Measurements from ENCODE around the gene ANKRD63. TPM values are rescaled to one million over a fixed set of nuclear protein-coding genes. Genes with fewer than 3 reads are reported as not detected.

The ANKRD63 gene
- polyA plus RNA-seq, 1 of the 3 experiments (the other 2 are of a cell fraction): not detected

DNA sequence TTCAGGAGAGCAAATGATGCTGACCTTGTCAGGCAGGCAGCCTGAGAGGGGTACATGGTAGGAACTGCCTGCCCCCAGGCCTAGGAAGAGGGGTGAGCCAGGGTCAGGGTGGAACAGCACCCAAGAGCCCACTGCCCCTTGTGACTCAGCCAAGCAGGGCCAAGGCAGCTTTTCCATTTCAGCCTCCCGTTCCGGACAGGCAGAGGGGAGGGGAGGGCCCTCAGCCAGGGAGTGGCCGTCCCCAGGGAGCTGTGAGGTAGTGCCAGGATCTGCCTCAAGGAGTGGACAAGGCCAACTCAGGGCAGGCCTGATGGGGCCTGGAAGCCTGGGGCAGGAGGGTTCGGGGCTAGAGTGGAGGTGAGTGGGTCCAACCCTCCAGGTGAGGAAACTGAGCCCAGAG, 5.1 kb upstream of the ANKRD63 start (continued):
- TF ChIP-seq, protein P1, sequence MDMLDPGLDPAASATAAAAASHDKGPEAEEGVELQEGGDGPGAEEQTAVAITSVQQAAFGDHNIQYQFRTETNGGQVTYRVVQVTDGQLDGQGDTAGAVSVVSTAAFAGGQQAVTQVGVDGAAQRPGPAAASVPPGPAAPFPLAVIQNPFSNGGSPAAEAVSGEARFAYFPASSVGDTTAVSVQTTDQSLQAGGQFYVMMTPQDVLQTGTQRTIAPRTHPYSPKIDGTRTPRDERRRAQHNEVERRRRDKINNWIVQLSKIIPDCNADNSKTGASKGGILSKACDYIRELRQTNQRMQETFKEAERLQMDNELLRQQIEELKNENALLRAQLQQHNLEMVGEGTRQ (IDR thresholded peaks at IDR 0.05; ENCODE audit: borderline replicate concordance, low read depth, low read length): no peak
- TF ChIP-seq TCF12 (IDR thresholded peaks at IDR 0.05): no peak
- TF ChIP-seq ELF1 (IDR thresholded peaks at IDR 0.05): no peak
- no peak for TF ChIP-seq JUND (IDR thresholded peaks at IDR 0.05)
- TF ChIP-seq EP300 (IDR thresholded peaks at IDR 0.05; ENCODE audit: borderline replicate concordance in 1 of 2, low read depth in 1 of 2, low read length in 1 of 2): no peak
- no peak for TF ChIP-seq FOXJ3 (CRISPR knock-in tag; IDR thresholded peaks at IDR 0.05)
- no peak for TF ChIP-seq MXI1 (IDR thresholded peaks at IDR 0.05; ENCODE audit: low read depth, low read length)

DNA sequence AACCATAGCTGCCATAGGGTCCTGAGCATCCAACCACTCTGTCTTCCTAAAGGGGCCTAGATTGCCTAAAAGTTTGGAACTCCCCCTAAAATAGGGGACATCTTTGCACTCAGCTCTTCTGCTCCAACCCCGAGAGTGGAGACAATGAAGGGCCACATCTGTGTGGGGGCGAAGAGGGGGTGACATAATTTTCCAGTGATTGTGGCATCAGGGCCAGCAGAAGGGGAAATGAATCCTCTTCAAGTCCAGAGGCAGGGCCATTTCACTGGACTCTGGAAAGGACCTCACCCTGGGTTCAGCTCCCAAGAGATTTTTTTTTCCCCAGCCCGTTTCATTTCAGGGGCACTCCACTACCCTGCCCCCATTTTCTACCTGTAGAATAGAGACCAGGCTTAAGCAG, 4.6 kb upstream of the ANKRD63 start:
- DNase-seq: no peak
- peaks cover 7% of the 10 kb centered on the region for H3F3A ChIP-seq (replicated peaks; ENCODE audit: insufficient read depth)
- TF ChIP-seq, protein P2, sequence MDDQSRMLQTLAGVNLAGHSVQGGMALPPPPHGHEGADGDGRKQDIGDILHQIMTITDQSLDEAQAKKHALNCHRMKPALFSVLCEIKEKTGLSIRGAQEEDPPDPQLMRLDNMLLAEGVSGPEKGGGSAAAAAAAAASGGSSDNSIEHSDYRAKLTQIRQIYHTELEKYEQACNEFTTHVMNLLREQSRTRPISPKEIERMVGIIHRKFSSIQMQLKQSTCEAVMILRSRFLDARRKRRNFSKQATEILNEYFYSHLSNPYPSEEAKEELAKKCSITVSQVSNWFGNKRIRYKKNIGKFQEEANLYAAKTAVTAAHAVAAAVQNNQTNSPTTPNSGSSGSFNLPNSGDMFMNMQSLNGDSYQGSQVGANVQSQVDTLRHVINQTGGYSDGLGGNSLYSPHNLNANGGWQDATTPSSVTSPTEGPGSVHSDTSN (IDR thresholded peaks at IDR 0.05): no peak
- TF ChIP-seq FOXM1 (IDR thresholded peaks at IDR 0.05; ENCODE audit: low read depth) (no peak), NFIC (IDR thresholded peaks at IDR 0.05; ENCODE audit: borderline replicate concordance) (no peak), YY1 (IDR thresholded peaks at IDR 0.05; ENCODE audit: low read depth) (no peak)
- TF ChIP-seq, protein P3, sequence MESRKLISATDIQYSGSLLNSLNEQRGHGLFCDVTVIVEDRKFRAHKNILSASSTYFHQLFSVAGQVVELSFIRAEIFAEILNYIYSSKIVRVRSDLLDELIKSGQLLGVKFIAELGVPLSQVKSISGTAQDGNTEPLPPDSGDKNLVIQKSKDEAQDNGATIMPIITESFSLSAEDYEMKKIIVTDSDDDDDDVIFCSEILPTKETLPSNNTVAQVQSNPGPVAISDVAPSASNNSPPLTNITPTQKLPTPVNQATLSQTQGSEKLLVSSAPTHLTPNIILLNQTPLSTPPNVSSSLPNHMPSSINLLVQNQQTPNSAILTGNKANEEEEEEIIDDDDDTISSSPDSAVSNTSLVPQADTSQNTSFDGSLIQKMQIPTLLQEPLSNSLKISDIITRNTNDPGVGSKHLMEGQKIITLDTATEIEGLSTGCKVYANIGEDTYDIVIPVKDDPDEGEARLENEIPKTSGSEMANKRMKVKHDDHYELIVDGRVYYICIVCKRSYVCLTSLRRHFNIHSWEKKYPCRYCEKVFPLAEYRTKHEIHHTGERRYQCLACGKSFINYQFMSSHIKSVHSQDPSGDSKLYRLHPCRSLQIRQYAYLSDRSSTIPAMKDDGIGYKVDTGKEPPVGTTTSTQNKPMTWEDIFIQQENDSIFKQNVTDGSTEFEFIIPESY (IDR thresholded peaks at IDR 0.05; ENCODE audit: borderline replicate concordance, low read depth): no peak
- ChIA-PET POLR2A (no interaction called here), CTCF (interaction anchor here (0.8 to 66.3 kb wide), 4 partner anchors 12 to 54 kb away, joined by 3 to 2194 read pairs (median 106); partner anchors contain the start of genes CCDC9B, DISP2, INAFM2 and PAK6)
- H3K36me3 ChIP-seq (replicated peaks in 1 of 2; ENCODE audit: control insufficient read depth in 1 of 2, insufficient read depth in 2 of 2, low read length in 1 of 2): no peaks in the 10 kb centered on the region
- H3K4me2 ChIP-seq: no peak overlapping the region
- no peak overlapping the region for H3K9ac ChIP-seq
- WGBS (ENCODE audit: low lambda C conversion rate): 77% methylated on average over 3 of the region's 3 CpGs
- H2AFZ ChIP-seq (ENCODE audit: low read depth): no peak overlapping the region
- H4K20me1 ChIP-seq (ENCODE audit: insufficient read depth): no peaks in the 10 kb centered on the region
- H3K9me2 ChIP-seq: no peaks in the 10 kb centered on the region
- H3K4me3 ChIP-seq (ENCODE audit: low read depth in 2 of 2, low read length in 1 of 2): no peak overlapping the region
- H3K4me1 ChIP-seq (ENCODE audit: control insufficient read depth in 1 of 2, insufficient read depth in 2 of 2, low read depth in 1 of 2, low read length in 1 of 2): peaks cover 6 to 28% of the 10 kb centered on the region in 2 experiments; a peak in 3 of 4 replicates
- H3K79me2 ChIP-seq (ENCODE audit: insufficient read depth): no peaks in the 10 kb centered on the region
- H3K27me3 ChIP-seq (ENCODE audit: insufficient read depth): peaks cover 14% of the 10 kb centered on the region
- no peaks in the 10 kb centered on the region for H3K9me3 ChIP-seq
- no peak overlapping the region for H3K27ac ChIP-seq (ENCODE audit: low read depth in 2 of 2, low read length in 1 of 2)

DNA sequence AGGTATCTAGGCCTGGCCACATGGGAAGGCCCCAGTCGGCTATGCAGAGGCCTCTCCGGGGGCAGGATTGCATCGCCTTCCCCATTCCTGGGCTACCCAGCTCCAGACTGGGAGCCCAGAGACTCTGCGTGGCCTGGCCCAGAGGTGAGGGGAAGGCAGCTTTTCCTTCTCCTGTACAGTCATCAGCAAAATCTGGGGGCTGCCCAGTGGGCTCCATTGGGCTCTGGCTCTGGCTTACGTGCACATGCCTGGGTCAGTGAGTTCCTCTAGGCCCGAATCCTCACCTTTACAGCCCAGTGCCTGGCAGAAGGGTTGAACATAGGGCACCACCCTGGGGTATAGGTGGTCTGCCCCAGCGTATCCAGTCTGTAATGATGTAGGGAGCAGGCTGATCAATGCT, 3.9 kb upstream of the ANKRD63 start:
- H3K27ac ChIP-seq (ENCODE audit: low read depth in 2 of 2, low read length in 1 of 2): no peak overlapping the region
- ChIA-PET CTCF (interaction anchor here (0.8 to 66.3 kb wide), 3 partner anchors 11 to 55 kb away, joined by 3 to 2194 read pairs (median 210); partner anchors contain the start of genes CCDC9B, DISP2, INAFM2 and PHGR1), POLR2A (no interaction called here)
- no peak overlapping the region for H3K4me3 ChIP-seq (ENCODE audit: low read depth in 2 of 2, low read length in 1 of 2)
- 67% methylated on average over 3 of the region's 7 CpGs for WGBS (ENCODE audit: low lambda C conversion rate)
- H3K4me2 ChIP-seq: no peak overlapping the region
- no peaks in the 10 kb centered on the region for H3K9me2 ChIP-seq
- H3K27me3 ChIP-seq (ENCODE audit: insufficient read depth): peaks cover 18% of the 10 kb centered on the region
- peaks cover 6 to 31% of the 10 kb centered on the region in 2 experiments; a peak in 3 of 4 replicates for H3K4me1 ChIP-seq (ENCODE audit: control insufficient read depth in 1 of 2, insufficient read depth in 2 of 2, low read depth in 1 of 2, low read length in 1 of 2)
- H4K20me1 ChIP-seq (ENCODE audit: insufficient read depth): no peaks in the 10 kb centered on the region
- H3F3A ChIP-seq (replicated peaks; ENCODE audit: insufficient read depth): peaks cover 7% of the 10 kb centered on the region
- H3K36me3 ChIP-seq (replicated peaks in 1 of 2; ENCODE audit: control insufficient read depth in 1 of 2, insufficient read depth in 2 of 2, low read length in 1 of 2): no peaks in the 10 kb centered on the region
- DNase-seq: no peak
- H3K9me3 ChIP-seq: no peaks in the 10 kb centered on the region
- no peaks in the 10 kb centered on the region for H3K79me2 ChIP-seq (ENCODE audit: insufficient read depth)
- no peak overlapping the region for H3K9ac ChIP-seq
- H2AFZ ChIP-seq (ENCODE audit: low read depth): no peak overlapping the region
- TF ChIP-seq, protein P3 (IDR thresholded peaks at IDR 0.05; ENCODE audit: borderline replicate concordance, low read depth): no peak
- TF ChIP-seq, protein P4, sequence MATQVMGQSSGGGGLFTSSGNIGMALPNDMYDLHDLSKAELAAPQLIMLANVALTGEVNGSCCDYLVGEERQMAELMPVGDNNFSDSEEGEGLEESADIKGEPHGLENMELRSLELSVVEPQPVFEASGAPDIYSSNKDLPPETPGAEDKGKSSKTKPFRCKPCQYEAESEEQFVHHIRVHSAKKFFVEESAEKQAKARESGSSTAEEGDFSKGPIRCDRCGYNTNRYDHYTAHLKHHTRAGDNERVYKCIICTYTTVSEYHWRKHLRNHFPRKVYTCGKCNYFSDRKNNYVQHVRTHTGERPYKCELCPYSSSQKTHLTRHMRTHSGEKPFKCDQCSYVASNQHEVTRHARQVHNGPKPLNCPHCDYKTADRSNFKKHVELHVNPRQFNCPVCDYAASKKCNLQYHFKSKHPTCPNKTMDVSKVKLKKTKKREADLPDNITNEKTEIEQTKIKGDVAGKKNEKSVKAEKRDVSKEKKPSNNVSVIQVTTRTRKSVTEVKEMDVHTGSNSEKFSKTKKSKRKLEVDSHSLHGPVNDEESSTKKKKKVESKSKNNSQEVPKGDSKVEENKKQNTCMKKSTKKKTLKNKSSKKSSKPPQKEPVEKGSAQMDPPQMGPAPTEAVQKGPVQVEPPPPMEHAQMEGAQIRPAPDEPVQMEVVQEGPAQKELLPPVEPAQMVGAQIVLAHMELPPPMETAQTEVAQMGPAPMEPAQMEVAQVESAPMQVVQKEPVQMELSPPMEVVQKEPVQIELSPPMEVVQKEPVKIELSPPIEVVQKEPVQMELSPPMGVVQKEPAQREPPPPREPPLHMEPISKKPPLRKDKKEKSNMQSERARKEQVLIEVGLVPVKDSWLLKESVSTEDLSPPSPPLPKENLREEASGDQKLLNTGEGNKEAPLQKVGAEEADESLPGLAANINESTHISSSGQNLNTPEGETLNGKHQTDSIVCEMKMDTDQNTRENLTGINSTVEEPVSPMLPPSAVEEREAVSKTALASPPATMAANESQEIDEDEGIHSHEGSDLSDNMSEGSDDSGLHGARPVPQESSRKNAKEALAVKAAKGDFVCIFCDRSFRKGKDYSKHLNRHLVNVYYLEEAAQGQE (IDR thresholded peaks at IDR 0.05; ENCODE audit: low read depth, low read length): no peak
- no peak for TF ChIP-seq EZH2phosphoT487 (IDR thresholded peaks at IDR 0.05; ENCODE audit: borderline replicate concordance, low read depth)
- TF ChIP-seq NRF1 (IDR thresholded peaks at IDR 0.05; ENCODE audit: low read depth, low read length): no peak
- no peak for TF ChIP-seq GABPA (IDR thresholded peaks at IDR 0.05; ENCODE audit: low read depth)
- no peak for TF ChIP-seq RAD21 (IDR thresholded peaks at IDR 0.05; ENCODE audit: low read length)
- TF ChIP-seq YY1 (IDR thresholded peaks at IDR 0.05; ENCODE audit: low read depth): no peak

Measured in SK-N-SH (cell line).